Astrocyte of the cerebellum (primary cell): ENCODE results near the gene FAM120B.

Experiments
- DNase-seq: peaks from one replicate; pipeline ENCODE4 v3.0.0-alpha.2; 2011; ENCODE audit warnings: low read depth
- H3K4me3 ChIP-seq: 2 replicates; pipeline ENCODE4 v1.5.1; 2011; ENCODE audit warnings: mild to moderate bottlenecking, low read depth, low read length, moderate library complexity
- CTCF ChIP-seq: IDR thresholded peaks from 2 replicates; pipeline ENCODE4 v1.5.1; 2012; ENCODE audit warnings: low read length, low read depth, moderate library complexity, mild to moderate bottlenecking; ENCODE audit errors: missing control alignments
- in situ Hi-C: cut with HindIII; loops from 2 replicates; pipeline ENCODE4 v1.10.0; 2017; ENCODE audit warnings: low sequenced_read_pairs

Gene FAM120B

GRCh38 chr6:170456334-170456733 lies 149.8 kb downstream of the FAM120B start:
- DNase-seq, result no peak
- in situ Hi-C loops, result no loop called here
- no peak overlapping the region for H3K4me3 ChIP-seq
- TF ChIP-seq CTCF, result no peak
